ENCODE data around the gene ERVK3-1.
A peak's percentile ranks its signal among the peaks of the same experiment; 100 is the strongest.
"Not testable (repeated sequence)": the region's sequence is repeated elsewhere in the genome, so short reads cannot be mapped to it uniquely, and the experiment has no call there.

ERVK3-1 gene

GRCh38 chr19:58346961-58347929 lies 42.1 kb downstream of the ERVK3-1 start:
- DNase-seq: peak; percentile 74

GRCh38 chr19:58348080-58348479 lies 42.9 kb downstream of the ERVK3-1 start:
- not testable (repeated sequence) for DNase-seq

DNA sequence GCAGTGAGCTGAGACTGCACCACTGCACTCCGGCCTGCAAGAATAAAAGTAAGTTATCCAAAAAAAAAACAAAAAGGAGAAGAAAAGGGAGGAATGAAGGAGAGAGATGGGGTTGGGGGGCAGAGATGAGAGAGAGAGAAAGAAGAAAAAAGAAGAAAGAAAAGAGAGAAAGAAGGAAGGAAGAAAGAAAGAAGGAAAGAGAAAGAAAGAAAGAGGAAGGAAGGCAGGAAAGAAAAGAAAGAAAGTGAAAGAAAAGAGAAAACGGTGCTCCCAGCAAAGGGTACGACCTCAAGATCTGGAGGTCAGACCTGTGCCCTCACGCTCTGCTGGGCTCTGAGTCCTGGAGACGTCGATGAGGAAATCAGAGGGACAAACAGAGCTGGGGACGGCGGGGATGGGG lies 44.4 kb downstream of the ERVK3-1 start:
- DNase-seq: no peak

- no peak for DNase-seq
Observed at GRCh38 chr19:58350001-58350861, 45.1 kb downstream of the ERVK3-1 start.

DNA sequence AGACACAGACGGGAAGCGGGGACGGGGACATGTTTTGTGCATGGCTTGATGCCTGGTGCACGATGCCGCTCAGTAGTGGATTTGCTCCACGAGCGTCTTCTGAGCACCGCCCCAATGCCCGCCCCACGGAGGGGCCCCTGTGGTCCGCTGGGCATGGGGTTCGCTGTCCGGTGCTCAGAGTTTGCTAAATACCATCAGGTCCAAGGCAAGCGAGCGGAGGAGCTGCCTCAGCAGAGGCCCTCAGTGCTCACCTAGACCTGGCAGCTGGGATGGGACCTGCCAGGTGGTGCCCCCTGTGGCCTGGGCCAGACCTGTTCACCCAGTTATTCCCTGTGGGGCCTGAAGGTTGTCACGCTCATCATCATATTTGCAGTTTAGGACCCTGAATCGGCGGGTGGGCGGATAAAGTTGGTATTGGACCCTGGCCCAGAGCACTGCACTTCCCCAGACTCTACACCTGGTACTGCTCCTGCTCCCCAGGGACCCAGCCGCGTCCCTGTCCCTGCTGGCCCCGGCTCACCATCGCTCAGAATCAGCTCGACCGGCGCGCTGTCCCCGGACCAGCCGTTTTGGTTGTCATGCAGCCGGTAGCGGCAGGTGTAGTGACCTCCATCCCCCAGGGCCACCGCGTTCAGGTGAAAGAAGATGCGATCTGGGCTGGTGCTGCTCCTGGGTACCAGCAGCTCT lies 45.8 kb downstream of the ERVK3-1 start:
- no peak for DNase-seq

DNA sequence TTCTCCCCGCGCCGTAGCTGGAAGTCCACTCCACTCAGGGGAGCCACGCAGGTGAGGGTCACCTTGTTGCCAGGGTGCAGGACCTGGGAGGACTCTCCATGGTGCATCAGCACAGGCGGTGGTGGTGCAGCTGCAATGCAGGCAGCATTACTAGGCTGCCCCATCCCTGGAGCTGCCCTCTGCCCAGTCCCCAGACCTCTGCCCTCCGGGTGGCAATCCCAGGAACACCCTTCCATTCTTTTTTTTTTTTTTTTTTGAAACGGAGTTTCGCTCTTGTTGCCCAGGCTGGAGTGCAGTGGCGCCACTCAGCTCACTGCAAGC lies 46.3 kb downstream of the ERVK3-1 start:
- DNase-seq: no peak

- no peak for DNase-seq
Observed at GRCh38 chr19:58351990-58352755, 47.0 kb downstream of the ERVK3-1 start.

- DNase-seq: no peak
Observed at GRCh38 chr19:58352760-58353671, 47.8 kb downstream of the ERVK3-1 start, which contains the start of gene A1BG. TSS of gene A1BG (minus strand) at chr19:58353492. CDS start at chr19:58353437, 55 bp downstream.

- no peak for DNase-seq
Observed at GRCh38 chr19:58353717-58354477, 48.7 kb downstream of the ERVK3-1 start.

DNA sequence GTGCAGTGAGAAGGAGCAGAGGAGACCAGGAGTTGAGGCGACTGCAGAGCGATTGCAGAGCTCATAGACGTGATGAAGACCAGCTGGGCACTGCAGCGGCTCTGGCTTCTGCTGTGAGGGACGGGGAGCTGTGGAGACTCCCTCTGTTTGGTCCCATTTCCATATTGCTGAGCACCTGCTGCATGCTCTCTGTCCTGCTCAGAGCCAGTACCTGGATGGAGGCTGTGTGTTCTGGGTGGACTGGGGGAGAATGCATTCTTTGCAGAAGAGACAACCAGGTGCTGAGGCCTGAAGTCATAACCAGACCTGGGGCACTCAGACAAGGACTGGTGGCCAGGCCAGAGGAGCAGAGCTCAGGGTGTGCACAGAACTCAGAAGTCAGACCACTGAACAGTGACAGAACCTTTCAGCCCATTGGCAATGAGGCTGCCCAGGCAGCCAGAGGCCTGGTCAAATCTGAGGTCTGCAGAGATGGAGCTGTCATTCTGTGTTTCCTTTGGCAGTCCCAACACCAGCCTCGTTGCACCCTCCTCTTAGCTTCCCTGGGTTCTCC lies 49.4 kb downstream of the ERVK3-1 start:
- DNase-seq: no peak

- DNase-seq: no peak
Observed at GRCh38 chr19:58355215-58355796, 50.1 kb downstream of the ERVK3-1 start.

DNA sequence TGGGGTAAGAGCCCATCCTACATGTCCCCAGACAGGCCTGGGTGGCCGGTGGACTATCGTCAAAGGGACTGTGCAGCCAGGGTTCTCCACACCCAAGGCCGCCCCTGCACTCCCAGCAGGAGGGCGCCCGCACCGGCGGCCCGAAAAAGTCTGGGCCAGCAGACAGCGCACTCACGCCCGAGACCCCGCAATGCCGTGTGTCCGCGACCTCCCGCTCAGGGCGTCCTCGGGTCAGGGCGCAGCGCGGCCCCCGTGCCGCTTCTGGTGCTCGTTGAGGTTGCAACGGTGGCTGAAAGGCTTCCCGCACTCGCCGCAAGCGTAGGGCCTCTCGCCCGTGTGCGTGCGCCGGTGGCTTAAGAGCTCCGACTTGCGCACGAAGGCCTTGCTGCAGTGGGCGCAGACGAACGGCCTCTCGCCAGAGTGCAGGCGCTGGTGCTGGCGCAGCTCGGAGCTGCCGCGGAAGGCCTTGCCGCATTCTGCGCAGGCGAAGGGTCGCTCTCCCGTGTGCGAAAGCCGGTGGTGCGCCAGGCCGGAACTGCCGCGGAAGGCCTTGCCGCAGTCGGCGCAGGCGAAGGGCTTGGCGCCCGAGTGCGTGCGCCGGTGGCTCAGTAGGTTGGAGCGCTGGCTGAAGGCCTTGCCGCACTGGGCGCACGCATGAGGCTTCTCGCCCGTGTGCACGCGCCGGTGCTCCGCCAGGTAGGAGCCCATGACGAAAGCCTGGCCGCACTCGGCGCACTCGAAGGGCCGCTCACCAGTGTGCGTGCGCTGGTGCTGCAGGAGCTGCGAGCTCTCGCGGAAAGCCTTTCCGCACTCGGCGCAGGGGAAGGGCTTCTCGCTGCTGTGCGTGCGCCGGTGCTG lies 51.0 kb downstream of the ERVK3-1 start:
- DNase-seq: peak; percentile 45

DNA sequence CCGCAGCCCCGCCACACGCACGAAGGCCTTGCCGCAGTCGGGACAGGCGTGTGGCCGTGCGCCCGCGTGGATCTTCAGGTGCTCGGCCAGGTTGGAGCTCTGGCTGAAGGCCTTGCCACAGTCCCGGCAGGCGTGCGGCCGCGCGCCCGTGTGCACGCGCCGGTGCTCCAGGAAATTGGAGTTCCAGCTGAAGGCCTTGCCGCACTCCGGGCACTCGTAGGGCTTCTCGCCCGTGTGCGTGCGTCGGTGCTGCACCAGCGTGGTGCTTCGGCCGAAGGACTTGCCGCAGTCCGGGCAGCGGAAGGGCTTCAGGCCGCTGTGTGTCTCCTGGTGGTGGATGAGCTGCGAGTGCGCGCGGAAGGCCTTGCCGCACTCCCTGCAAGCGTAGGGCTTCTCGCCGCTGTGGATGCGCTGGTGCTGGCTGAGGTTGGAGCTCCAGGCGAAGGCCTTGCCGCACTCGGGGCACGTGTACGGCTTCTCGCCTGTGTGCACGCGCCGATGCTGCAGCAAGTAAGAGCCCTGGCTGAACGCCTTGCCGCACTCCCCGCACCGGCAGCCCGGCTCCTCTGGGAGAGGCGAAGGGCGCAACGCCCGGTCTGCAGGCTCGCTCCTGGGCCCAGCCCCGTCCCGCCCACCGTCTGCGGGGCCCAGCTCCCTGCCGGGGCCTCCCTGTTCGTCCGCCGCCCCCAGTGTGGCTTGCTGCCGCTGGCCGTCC lies 51.7 kb downstream of the ERVK3-1 start:
- peak; percentile 31 for DNase-seq

DNA sequence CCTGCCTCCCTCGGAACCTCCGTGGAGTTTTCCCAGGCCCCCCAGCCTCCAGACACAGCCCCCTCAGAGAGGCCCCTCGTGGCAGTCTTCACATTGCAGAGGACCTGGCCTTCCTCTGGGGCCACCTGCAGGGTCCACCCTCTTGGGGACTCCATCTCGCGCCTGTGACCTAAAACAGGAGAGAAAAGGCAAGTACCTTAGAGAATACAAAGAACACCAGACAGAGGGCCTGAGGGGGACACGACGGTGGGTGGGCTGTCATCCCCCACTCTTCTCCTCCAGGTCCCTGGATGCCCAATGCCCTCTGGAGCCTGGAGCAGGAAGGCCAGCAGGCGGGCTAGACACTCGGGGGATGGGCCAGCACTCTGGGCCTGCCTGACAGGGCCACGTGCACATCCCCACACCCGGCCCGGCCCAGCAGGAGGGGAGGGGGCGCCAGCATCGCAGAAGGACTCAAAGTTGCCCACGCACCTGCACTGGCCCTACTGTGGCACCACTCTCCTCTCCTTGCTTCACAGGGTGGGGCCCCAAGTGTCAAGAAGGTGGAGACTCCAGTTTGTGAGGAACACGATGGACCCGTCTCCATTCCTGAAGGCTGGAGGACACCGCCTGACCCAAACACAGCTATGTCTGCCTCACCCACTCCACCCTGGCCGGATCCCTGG lies 52.4 kb downstream of the ERVK3-1 start:
- no peak for DNase-seq

DNA sequence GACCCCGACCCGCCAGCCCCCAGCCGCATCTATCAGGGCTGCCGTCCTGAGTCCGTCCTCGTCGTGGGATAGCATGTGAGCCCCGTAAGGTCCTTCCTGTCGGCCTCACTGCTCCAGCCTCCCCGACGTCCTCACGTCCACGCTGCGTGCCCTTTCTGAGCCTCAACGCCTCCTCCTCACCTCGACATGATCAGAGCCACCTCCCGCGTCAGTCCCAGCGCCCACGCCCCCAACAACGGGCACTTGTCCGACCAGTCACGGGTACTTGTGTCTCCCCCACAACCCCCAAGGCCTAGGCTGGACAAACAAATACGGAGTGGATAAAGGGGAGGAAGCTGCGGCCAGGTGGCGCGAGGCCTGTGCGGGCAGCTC lies 56.7 kb downstream of the ERVK3-1 start:
- DNase-seq: peak; percentile 45

DNA sequence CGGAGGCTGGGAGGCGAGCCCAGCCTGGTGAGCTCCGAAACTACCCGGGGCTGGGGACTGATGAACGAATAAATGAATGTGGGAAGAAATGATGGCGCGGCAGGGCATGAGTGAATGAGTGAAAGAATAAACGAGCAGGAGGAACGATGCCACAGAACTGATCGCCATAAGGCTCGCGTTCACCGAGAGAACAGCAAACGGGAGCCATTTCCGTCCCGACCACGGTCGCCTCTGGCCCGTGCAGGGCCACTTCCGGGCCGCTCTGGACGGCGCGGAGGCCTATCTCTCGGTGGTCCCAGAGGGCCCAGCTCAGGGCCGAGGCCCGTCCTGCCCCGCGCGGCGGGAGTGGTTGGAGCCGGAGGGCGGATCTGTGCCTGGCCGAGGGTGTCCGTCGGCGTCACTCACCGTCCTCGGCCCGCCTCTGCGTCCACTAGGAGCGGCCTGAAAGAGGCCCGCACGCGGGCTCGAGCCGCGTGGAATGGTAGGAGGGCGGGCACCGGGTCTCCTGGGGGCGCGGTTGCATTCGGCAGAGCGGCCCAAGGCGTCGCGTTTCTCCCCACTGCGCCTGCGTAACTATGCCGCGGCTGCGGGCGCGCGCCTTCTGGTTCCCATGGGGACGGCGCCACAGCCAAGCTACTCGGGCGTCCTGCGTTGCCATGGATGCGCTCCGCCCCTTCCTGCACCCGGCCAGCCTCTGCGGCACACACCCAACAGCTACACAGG lies 57.3 kb downstream of the ERVK3-1 start, which contains the start of gene ZNF497:
Gene ZNF497 (minus strand): TSS at position 480 of the 723 bp plus-strand sequence. CDS start 5,116 bp downstream, outside the sequence.
- DNase-seq: peak; percentile 96

- no peak for DNase-seq
Observed at GRCh38 chr19:58364146-58364545, 59.0 kb downstream of the ERVK3-1 start.

Data from fibroblast of skin of right quadriceps (primary cell).